ENCODE data around the gene ZNF316.

GRCh38 chr7:6639627-6640026, 2.5 kb downstream of the ZNF316 start:
- no peak for TF ChIP-seq EZH2phosphoT487 (IDR thresholded peaks at IDR 0.05; ENCODE audit: unreplicated experiment)
- TF ChIP-seq, protein P1, sequence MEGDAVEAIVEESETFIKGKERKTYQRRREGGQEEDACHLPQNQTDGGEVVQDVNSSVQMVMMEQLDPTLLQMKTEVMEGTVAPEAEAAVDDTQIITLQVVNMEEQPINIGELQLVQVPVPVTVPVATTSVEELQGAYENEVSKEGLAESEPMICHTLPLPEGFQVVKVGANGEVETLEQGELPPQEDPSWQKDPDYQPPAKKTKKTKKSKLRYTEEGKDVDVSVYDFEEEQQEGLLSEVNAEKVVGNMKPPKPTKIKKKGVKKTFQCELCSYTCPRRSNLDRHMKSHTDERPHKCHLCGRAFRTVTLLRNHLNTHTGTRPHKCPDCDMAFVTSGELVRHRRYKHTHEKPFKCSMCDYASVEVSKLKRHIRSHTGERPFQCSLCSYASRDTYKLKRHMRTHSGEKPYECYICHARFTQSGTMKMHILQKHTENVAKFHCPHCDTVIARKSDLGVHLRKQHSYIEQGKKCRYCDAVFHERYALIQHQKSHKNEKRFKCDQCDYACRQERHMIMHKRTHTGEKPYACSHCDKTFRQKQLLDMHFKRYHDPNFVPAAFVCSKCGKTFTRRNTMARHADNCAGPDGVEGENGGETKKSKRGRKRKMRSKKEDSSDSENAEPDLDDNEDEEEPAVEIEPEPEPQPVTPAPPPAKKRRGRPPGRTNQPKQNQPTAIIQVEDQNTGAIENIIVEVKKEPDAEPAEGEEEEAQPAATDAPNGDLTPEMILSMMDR (conservative IDR thresholded peaks at IDR 0.05; ENCODE audit: low read depth in 2 of 2): no peak

All from GM23338 (cell line).